HG03139 (cell line): Measurements from ENCODE around the gene CPE.

Source experiments
- ATAC-seq: cut with Tn5 transposase; IDR thresholded peaks from one replicate; pipeline ENCODE4 v1.9.1; 2021; ENCODE audit not compliant: unreplicated experiment

CPE gene

GRCh38 chr4:165364452-165365080 is 14.2 kb upstream of the CPE start:
- ATAC-seq, result no peak

- no peak for ATAC-seq
These were observed 11.8 kb upstream of the CPE start for GRCh38 chr4:165367040-165367439.

GRCh38 chr4:165368114-165368513 is 10.7 kb upstream of the CPE start:
- no peak for ATAC-seq

GRCh38 chr4:165368567-165368966 is 10.2 kb upstream of the CPE start:
- ATAC-seq, result no peak

- no peak for ATAC-seq
These were observed 9.3 kb upstream of the CPE start for GRCh38 chr4:165369522-165369921.

- ATAC-seq, result no peak
These were observed 8.3 kb upstream of the CPE start for GRCh38 chr4:165370530-165370929.

- no peak for ATAC-seq
These were observed 3.3 kb upstream of the CPE start for GRCh38 chr4:165375465-165375864.

- no peak for ATAC-seq
These were observed 437 bp upstream of the CPE start for GRCh38 chr4:165378398-165378744.

- no peak for ATAC-seq
These were observed 863 bp downstream of the CPE start for GRCh38 chr4:165379678-165380064.

- no peak for ATAC-seq
These were observed 2.0 kb downstream of the CPE start for GRCh38 chr4:165380805-165381204.

- ATAC-seq, result no peak
These were observed 3.1 kb downstream of the CPE start for GRCh38 chr4:165381821-165382373.

GRCh38 chr4:165382640-165383039 is 3.8 kb downstream of the CPE start:
- no peak for ATAC-seq

GRCh38 chr4:165383591-165384073 is 4.8 kb downstream of the CPE start:
- no peak for ATAC-seq

GRCh38 chr4:165384186-165384585 is 5.4 kb downstream of the CPE start:
- ATAC-seq, result no peak

GRCh38 chr4:165384598-165384997 is 5.8 kb downstream of the CPE start:
- ATAC-seq, result no peak

- ATAC-seq, result no peak
These were observed 6.3 kb downstream of the CPE start for GRCh38 chr4:165385126-165385525.

- ATAC-seq, result no peak
These were observed 7.5 kb downstream of the CPE start for GRCh38 chr4:165386328-165386727.

- ATAC-seq, result no peak
These were observed 9.9 kb downstream of the CPE start for GRCh38 chr4:165388756-165389155.

GRCh38 chr4:165393051-165393450 is 14.2 kb downstream of the CPE start:
- no peak for ATAC-seq

- no peak for ATAC-seq
These were observed 14.9 kb downstream of the CPE start for GRCh38 chr4:165393704-165394103.

GRCh38 chr4:165394275-165394674 is 15.5 kb downstream of the CPE start:
- ATAC-seq, result no peak

GRCh38 chr4:165398570-165398969 is 19.8 kb downstream of the CPE start:
- ATAC-seq, result no peak

GRCh38 chr4:165402375-165402774 is 23.6 kb downstream of the CPE start:
- no peak for ATAC-seq
